ENCODE measurements around the gene KRTAP2-1. TPM values are rescaled to one million over a fixed set of nuclear protein-coding genes. Genes with fewer than 3 reads are reported as not detected.
"Not testable (repeated sequence)": the region's sequence is repeated elsewhere in the genome, so short reads cannot be mapped to it uniquely, and the experiment has no call there.

Gene KRTAP2-1, protein sequence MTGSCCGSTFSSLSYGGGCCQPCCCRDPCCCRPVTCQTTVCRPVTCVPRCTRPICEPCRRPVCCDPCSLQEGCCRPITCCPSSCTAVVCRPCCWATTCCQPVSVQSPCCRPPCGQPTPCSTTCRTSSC
- not detected for polyA plus RNA-seq (ENCODE audit: insufficient read length in 12 of 12)
- long read RNA-seq, donor 1: 0 reads
- long read RNA-seq, donor 2: 0 reads
- long read RNA-seq, donor 3: 0 reads
- long read RNA-seq, donor 4: 0 reads
- long read RNA-seq, donor 5: 0 reads
- long read RNA-seq, donor 6: 0 reads
- long read RNA-seq, donor 7: 0 reads
- long read RNA-seq, donor 8: 0 reads
- long read RNA-seq, donor 9: 0 reads
- long read RNA-seq, donor 10: 0 reads
- long read RNA-seq, donor 11: 0 reads

DNA sequence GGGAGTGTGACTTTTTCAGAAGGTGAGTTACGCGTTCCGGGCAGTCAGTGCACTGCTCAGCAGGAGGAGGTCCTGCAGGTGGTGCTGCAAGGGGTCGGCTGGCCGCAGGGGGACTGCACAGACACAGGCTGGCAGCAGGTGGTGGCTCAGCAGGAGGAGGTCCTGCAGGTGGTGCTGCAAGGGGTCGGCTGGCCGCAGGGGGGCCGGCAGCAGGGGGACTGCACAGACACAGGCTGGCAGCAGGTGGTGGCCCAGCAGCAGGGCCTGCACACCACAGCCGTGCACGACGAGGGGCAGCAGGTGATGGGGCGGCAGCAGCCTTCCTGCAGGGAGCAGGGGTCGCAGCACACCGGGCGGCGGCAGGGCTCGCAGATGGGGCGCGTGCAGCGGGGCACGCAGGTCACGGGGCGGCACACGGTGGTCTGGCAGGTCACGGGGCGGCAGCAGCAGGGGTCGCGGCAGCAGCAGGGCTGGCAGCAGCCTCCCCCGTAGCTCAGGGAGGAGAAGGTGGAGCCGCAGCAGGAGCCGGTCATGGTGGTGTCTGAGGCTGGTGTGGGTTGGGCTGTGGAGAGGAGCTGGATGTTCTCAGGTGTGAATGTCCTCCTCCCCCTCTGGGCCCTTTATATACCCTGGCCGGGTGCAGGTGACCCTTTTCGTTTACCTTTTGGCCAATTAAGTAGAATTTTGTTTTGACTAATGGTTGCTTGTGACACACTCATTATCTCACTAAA lies at the start of gene KRTAP2-1:
Gene KRTAP2-1, minus strand, starts transcription at position 582 of the 731 bp plus-strand sequence. Its CDS starts 49 bp downstream, at position 533.
- DNase-seq: not testable (repeated sequence)

- DNase-seq: no peak
Measured at GRCh38 chr17:41096055-41096454, 48.9 kb upstream of the KRTAP2-1 start.

GRCh38 chr17:41088760-41089352 lies 41.7 kb upstream of the KRTAP2-1 start:
- DNase-seq: not testable (repeated sequence)

- DNase-seq: not testable (repeated sequence)
Measured at GRCh38 chr17:41084100-41084856, 37.2 kb upstream of the KRTAP2-1 start, which contains the start of gene KRTAP4-7. Gene KRTAP4-7 (plus strand): TSS chr17:41084150. CDS start chr17:41084207, 57 bp downstream.

DNA sequence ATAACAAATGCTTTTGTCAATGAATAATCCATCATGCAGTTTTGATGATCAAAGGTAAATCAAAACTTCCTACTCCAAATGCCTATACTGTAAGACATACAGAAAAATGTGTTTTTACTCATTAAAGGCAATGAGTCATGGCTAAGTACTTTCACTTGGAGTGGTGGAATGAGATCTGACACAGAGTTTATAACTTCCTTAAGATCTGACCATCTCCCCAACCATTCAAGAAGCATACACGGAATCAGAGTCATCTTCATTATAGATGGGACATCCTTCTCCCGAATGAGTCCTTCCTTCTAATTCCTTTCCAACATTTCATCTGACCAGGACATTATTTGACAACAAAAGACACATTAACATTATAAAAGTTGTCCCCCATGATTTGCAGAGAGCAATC lies 36.3 kb upstream of the KRTAP2-1 start:
- not testable (repeated sequence) for DNase-seq

DNA sequence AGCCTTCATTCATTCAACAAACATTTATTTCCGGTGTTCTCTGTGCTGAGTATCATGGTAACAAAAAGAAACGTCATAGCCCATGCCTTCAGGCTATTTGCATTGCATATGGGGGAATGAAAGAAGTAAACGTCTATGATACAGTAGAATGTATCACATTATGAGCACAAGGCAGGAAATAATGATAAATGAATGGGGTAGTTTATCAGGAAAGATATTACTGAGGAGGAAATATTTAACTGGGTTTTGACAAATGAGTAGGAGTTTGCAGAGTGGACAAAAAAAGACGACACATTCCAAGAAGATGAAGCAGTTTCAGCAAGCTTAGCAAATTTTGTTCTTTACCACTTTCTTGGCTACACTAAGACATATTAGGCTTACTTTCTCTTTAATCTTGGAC lies 35.5 kb upstream of the KRTAP2-1 start:
- no peak for DNase-seq

- DNase-seq: no peak
Measured at GRCh38 chr17:41076788-41077187, 29.7 kb upstream of the KRTAP2-1 start.

DNA sequence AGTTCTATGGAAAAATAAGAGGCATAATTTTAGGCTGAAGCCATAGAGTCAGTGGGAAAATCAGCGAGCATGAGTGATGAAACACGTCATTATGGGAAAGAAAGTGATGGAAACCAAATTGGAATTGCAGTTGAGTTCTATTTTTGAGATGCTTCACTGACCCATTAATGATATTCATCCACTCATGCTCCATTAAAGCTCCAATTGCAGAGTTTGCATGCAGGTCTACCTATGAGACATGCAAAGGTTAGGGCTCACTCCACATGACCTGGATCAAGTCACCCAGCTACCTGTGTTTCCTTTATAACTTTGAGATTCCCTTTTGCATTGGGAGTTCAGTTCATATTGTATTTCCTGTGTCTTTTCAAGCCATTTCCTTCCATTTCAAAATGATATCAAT lies 26.6 kb upstream of the KRTAP2-1 start:
- DNase-seq: no peak

- no peak for DNase-seq
Measured at GRCh38 chr17:41071606-41072360, 24.7 kb upstream of the KRTAP2-1 start.

GRCh38 chr17:41069031-41069430 lies 21.9 kb upstream of the KRTAP2-1 start:
- DNase-seq: no peak

DNA sequence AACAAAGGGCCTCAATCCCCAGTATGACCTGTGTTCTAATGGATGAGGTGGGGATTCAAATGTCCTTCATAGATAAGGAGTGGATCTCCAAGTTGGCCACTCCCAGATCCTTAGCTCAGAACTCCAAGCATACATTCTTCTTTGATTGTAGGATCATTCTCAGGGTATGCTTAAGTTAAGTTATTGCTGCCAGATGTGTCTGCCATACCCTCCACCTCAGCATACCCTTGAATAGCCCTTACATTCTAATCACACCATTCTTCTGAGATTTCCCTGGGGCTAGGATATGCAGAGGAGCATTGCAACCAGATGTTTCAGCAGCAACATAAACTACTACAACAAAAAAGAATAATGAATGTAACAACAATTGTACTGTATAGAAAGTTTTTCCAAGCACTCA lies 20.2 kb upstream of the KRTAP2-1 start:
- DNase-seq: no peak

- DNase-seq: no peak
Measured at GRCh38 chr17:41065829-41066624, 18.9 kb upstream of the KRTAP2-1 start, which contains the start of gene KRTAP2-4. Gene KRTAP2-4 (minus strand): TSS chr17:41065879. CDS start chr17:41065845, 34 bp downstream.

GRCh38 chr17:41065016-41065689 lies 18.0 kb upstream of the KRTAP2-1 start:
- not testable (repeated sequence) for DNase-seq

DNA sequence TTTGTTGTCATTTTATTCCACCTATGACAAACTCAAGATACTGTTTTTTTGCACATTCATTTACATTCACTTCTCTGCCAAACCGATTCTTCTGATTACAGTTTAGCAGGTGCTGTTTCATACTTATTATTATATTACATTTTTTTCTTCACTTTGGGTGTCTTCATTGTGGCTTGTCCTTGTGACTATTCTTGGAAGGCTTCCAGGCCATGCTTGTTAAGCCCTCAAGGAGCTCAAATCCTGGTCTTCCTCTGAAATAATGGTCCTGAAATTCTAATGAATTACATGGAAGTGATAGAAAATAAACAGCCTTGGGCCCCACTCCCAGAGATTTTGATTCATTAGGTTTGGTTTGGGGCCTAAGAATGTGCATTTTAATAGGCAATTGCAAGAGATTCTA lies 17.2 kb upstream of the KRTAP2-1 start:
- DNase-seq: no peak

GRCh38 chr17:41063449-41063848 lies 16.3 kb upstream of the KRTAP2-1 start:
- no peak for DNase-seq

DNA sequence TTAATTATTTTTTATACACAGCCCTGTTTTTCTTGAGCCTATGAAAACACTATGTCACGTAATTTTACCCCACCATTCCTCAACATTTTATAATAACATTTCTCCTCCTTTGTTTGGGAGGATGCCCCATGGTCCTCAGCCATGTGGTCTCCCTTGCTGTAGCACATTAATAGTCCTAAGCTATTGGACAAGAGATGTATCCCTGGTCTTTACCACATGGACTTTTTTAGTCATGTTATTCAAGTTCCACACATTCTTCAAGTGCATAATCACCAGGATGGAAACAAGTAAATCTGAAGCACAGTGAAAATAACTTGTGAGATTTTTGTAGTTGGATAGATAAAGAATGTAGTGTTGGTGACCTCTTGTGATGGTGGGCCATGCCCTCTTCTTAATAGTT lies 14.8 kb upstream of the KRTAP2-1 start:
- DNase-seq: no peak

DNA sequence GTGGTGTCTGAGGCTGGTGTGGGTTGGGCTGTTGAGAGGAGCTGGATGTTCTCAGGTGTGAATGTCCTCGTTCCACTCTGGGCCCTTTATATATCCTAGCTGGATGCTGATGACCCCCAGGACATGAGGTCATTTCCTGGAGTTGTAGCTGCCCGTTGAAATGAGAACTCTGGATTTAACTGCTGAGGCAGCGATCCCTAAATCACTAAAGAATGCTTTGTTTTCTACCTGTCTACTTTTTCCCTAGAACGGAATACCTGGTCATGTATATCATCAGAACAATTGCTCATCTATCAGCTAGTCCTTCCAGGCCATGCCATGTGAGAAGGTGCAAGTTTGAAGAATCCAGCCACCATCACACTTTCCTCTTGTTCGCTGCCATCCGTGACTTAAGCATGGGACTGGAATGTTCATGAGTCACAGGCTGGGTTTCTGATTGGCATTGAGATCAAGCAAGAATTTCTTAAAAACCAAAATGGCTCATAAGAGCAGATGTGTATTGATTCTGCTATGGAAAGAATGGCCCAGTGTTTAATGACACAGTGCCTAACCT lies 13.0 kb upstream of the KRTAP2-1 start, which contains the start of gene KRTAP2-3:
Gene KRTAP2-3, minus strand, starts transcription at position 63 of the 553 bp plus-strand sequence. CDS start 64 bp downstream, outside the sequence.
- no peak for DNase-seq

DNA sequence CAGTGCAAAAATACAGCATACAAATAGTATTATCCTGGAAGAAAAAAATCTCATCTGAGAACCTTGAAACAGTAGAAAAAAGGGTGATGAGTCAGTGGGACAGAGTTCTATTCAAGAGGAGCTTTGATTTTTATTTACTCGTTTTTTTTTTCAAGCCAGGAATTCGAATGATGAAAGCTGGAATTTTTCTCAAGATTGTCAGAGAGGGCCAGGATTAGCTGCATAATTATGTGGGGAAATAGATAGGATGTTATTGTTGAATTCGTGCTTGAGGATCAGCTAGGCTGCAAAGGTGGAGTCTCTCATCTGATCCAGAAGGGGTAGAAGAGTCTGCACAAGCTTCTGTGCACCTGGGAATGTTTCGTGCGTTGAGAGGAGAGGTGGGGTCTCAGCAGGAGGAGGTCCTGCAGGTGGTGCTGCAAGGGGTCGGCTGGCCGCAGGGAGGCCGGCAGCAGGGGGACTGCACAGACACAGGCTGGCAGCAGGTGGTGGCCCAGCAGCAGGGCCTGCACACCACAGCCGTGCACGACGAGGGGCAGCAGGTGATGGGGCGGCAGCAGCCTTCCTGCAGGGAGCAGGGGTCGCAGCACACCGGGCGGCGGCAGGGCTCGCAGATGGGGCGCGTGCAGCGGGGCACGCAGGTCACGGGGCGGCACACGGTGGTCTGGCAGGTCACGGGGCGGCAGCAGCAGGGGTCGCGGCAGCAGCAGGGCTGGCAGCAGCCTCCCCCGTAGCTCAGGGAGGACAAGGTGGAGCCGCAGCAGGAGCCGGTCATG lies 12.3 kb upstream of the KRTAP2-1 start:
- not testable (repeated sequence) for DNase-seq

All from muscle of arm (tissue), 14 donors.